ENCODE results near the gene NAALADL1. TPM values are rescaled to one million over a fixed set of nuclear protein-coding genes. Genes with fewer than 3 reads are reported as not detected.

Gene NAALADL1
- total and polyA plus RNA-seq, 7 donors, result 0.98 to 4.8 (median 1.6) TPM

- Histone ChIP-seq H3K36me3 (ENCODE audit: insufficient read depth in 1 of 2, low read depth in 1 of 2) (peaks cover 0 to 6% of the 10 kb centered on the region in 2 donors), H3K4me1 (peaks cover 22% of the 10 kb centered on the region), H3K4me3 (no peak overlapping the region), H3K9me3 (no peaks in the 10 kb centered on the region), H3K27ac (no peak overlapping the region), H3K27me3 (ENCODE audit: insufficient read depth in 3 of 3, low read length in 2 of 3) (no peaks in the 10 kb centered on the region)
- TF ChIP-seq, protein P1, sequence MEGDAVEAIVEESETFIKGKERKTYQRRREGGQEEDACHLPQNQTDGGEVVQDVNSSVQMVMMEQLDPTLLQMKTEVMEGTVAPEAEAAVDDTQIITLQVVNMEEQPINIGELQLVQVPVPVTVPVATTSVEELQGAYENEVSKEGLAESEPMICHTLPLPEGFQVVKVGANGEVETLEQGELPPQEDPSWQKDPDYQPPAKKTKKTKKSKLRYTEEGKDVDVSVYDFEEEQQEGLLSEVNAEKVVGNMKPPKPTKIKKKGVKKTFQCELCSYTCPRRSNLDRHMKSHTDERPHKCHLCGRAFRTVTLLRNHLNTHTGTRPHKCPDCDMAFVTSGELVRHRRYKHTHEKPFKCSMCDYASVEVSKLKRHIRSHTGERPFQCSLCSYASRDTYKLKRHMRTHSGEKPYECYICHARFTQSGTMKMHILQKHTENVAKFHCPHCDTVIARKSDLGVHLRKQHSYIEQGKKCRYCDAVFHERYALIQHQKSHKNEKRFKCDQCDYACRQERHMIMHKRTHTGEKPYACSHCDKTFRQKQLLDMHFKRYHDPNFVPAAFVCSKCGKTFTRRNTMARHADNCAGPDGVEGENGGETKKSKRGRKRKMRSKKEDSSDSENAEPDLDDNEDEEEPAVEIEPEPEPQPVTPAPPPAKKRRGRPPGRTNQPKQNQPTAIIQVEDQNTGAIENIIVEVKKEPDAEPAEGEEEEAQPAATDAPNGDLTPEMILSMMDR (IDR thresholded peaks at IDR 0.05), result no peak
- ATAC-seq (no peak), DNase-seq (no peak)
- intact Hi-C loops (cut with DNase I), result loop anchor here in 1 of 2 donors (5.0 kb wide), 1 partner anchor 81 kb away; the partner anchor contains the start of gene ATG2A
- 81 to 83% (median 82%) methylated on average over 1 of the region's 1 CpG for WGBS, 3 donors
Observed at GRCh38 chr11:64998141-64998540, 60.2 kb downstream of the NAALADL1 start.

GRCh38 chr11:64996710-64997380 is 61.5 kb downstream of the NAALADL1 start, which contains the start of gene BATF2:
Gene BATF2 (minus strand): TSS chr11:64996971. CDS start chr11:64996914, 57 bp downstream.
- Histone ChIP-seq H3K27ac (peak within 1 kb of the TSS; percentile 80), H3K4me1 (peaks cover 22% of the 10 kb centered on the region), H3K27me3 (ENCODE audit: insufficient read depth in 3 of 3, low read length in 2 of 3) (no peaks in the 10 kb centered on the region), H3K36me3 (ENCODE audit: insufficient read depth in 1 of 2, low read depth in 1 of 2) (peaks cover 0 to 12% of the 10 kb centered on the region in 2 donors), H3K4me3 (peak within 1 kb of the TSS; percentile 74), H3K9me3 (no peaks in the 10 kb centered on the region)
- DNase-seq, result peak; percentile 75 to 86
- TF ChIP-seq, protein P1 (IDR thresholded peaks at IDR 0.05), result peak; percentile 42
- intact Hi-C loops (cut with DNase I), result loop anchor here in 1 of 2 donors (5.0 kb wide), 1 partner anchor 80 kb away; the partner anchor contains the start of gene ATG2A
- WGBS, 3 donors, result 8 to 16% (median 9%) methylated on average over 9 of the region's 9 CpGs
- peak; percentile 95 to 99 (median 98) for ATAC-seq

GRCh38 chr11:64996327-64996709 is 62.0 kb downstream of the NAALADL1 start:
- Histone ChIP-seq H3K9me3 (no peaks in the 10 kb centered on the region), H3K4me1 (peaks cover 22% of the 10 kb centered on the region), H3K27me3 (ENCODE audit: insufficient read depth in 3 of 3, low read length in 2 of 3) (no peaks in the 10 kb centered on the region), H3K36me3 (ENCODE audit: insufficient read depth in 1 of 2, low read depth in 1 of 2) (peaks cover 0 to 13% of the 10 kb centered on the region in 2 donors), H3K27ac (peak overlapping the region; percentile 80), H3K4me3 (peak overlapping the region; percentile 74)
- DNase-seq, result no peak
- intact Hi-C loops (cut with DNase I), result loop anchor here in 1 of 2 donors (5.0 kb wide), 1 partner anchor 79 kb away; the partner anchor contains the start of gene ATG2A
- peak in 1 of 4 donors; percentile 30 for ATAC-seq
- TF ChIP-seq, protein P1 (IDR thresholded peaks at IDR 0.05), result no peak
- WGBS, 3 donors, result 24 to 35% (median 25%) methylated on average over 11 of the region's 11 CpGs

Other genes starting within 250 kb of the NAALADL1 start
- gene MEN1, start 248.0 kb downstream of the NAALADL1 start, total RNA-seq, result 10 to 100 TPM in 2 of 4 donors, 1 to 10 TPM in 2; 7.2 to 13.5 (median 10.3) TPM
- 10 to 100 TPM in 2 of 3 donors, 1 to 10 TPM in 1; 8.7 to 21.2 (median 12.9) TPM for gene MEN1, start 248.0 kb downstream of the NAALADL1 start, polyA plus RNA-seq
- 1 to 10 TPM in 1 of 4 donors, under 1 TPM in 2, not detected in 1; 0.05 to 2.2 (median 0.08) TPM for gene CDC42BPG, start 213.9 kb downstream of the NAALADL1 start, total RNA-seq
- under 1 TPM; 0.04 to 0.06 (median 0.05) TPM for gene CDC42BPG, start 213.9 kb downstream of the NAALADL1 start, polyA plus RNA-seq
- gene EHD1, start 179.9 kb downstream of the NAALADL1 start, total RNA-seq, result 10 to 100 TPM; 34.7 to 71.0 (median 61.1) TPM
- 100 to 1,000 TPM in 1 of 3 donors, 10 to 100 TPM in 2; 23.5 to 174 (median 30.9) TPM for gene EHD1, start 179.9 kb downstream of the NAALADL1 start, polyA plus RNA-seq
- 10 to 100 TPM; 19.5 to 21.6 (median 20.6) TPM for gene ATG2A, start 141.3 kb downstream of the NAALADL1 start, total RNA-seq
- 10 to 100 TPM; 11.0 to 17.9 (median 15.4) TPM for gene ATG2A, start 141.3 kb downstream of the NAALADL1 start, polyA plus RNA-seq
- gene PPP2R5B, start 133.9 kb downstream of the NAALADL1 start, total RNA-seq, result 10 to 100 TPM; 13.2 to 21.9 (median 18.1) TPM
- 10 to 100 TPM; 14.9 to 36.1 (median 16.8) TPM for gene PPP2R5B, start 133.9 kb downstream of the NAALADL1 start, polyA plus RNA-seq
- not detected for gene GPHA2, start 122.7 kb downstream of the NAALADL1 start, total RNA-seq
- gene GPHA2, start 122.7 kb downstream of the NAALADL1 start, polyA plus RNA-seq, result not detected
- gene MAJIN, start 86.4 kb downstream of the NAALADL1 start, total RNA-seq, result not detected
- gene MAJIN, start 86.4 kb downstream of the NAALADL1 start, polyA plus RNA-seq, result not detected
- gene BATF2, start 61.6 kb downstream of the NAALADL1 start, total RNA-seq, result 1 to 10 TPM; 1.7 to 2.5 (median 2.4) TPM
- gene BATF2, start 61.6 kb downstream of the NAALADL1 start, polyA plus RNA-seq, result 1 to 10 TPM; 2.3 to 8.4 (median 3.4) TPM
- 100 to 1,000 TPM; 109 to 171 (median 145) TPM for gene ARL2, start 44.4 kb downstream of the NAALADL1 start, total RNA-seq
- 100 to 1,000 TPM; 119 to 168 (median 154) TPM for gene ARL2, start 44.4 kb downstream of the NAALADL1 start, polyA plus RNA-seq
- 10 to 100 TPM; 15.6 to 21.7 (median 18.7) TPM for gene SNX15, start 31.1 kb downstream of the NAALADL1 start, total RNA-seq
- gene SNX15, start 31.1 kb downstream of the NAALADL1 start, polyA plus RNA-seq, result 10 to 100 TPM; 26.7 to 66.5 (median 30.3) TPM
- gene SAC3D1, start 17.3 kb downstream of the NAALADL1 start, total RNA-seq, result 10 to 100 TPM in 1 of 4 donors, 1 to 10 TPM in 3; 8.4 to 12.3 (median 9.1) TPM
- 10 to 100 TPM; 10.8 to 19.2 (median 12.9) TPM for gene SAC3D1, start 17.3 kb downstream of the NAALADL1 start, polyA plus RNA-seq
- 1 to 10 TPM in 1 of 4 donors, under 1 TPM in 3; 0.50 to 1.1 (median 0.87) TPM for gene CDCA5, start 25.5 kb upstream of the NAALADL1 start, total RNA-seq
- gene CDCA5, start 25.5 kb upstream of the NAALADL1 start, polyA plus RNA-seq, result 1 to 10 TPM in 2 of 3 donors, under 1 TPM in 1; 0.28 to 1.6 (median 1.3) TPM
- gene ZFPL1, start 25.7 kb upstream of the NAALADL1 start, total RNA-seq, result 10 to 100 TPM; 22.1 to 29.3 (median 26.2) TPM
- gene ZFPL1, start 25.7 kb upstream of the NAALADL1 start, polyA plus RNA-seq, result 10 to 100 TPM; 43.0 to 55.9 (median 46.8) TPM
- 100 to 1,000 TPM in 1 of 4 donors, 10 to 100 TPM in 3; 82.2 to 105 (median 91.3) TPM for gene VPS51, start 37.7 kb upstream of the NAALADL1 start, total RNA-seq
- 100 to 1,000 TPM in 1 of 3 donors, 10 to 100 TPM in 2; 60.3 to 110 (median 85.8) TPM for gene VPS51, start 37.7 kb upstream of the NAALADL1 start, polyA plus RNA-seq
- gene TM7SF2, start 53.3 kb upstream of the NAALADL1 start, total RNA-seq, result 10 to 100 TPM in 2 of 4 donors, 1 to 10 TPM in 2; 5.1 to 13.5 (median 9.5) TPM
- gene TM7SF2, start 53.3 kb upstream of the NAALADL1 start, polyA plus RNA-seq, result 1 to 10 TPM; 3.2 to 7.8 (median 5.3) TPM
- gene ZNHIT2, start 59.1 kb upstream of the NAALADL1 start, total RNA-seq, result 10 to 100 TPM in 2 of 4 donors, 1 to 10 TPM in 2; 8.6 to 16.1 (median 10.2) TPM
- gene ZNHIT2, start 59.1 kb upstream of the NAALADL1 start, polyA plus RNA-seq, result 10 to 100 TPM; 21.7 to 25.7 (median 24.9) TPM
- 100 to 1,000 TPM; 465 to 641 (median 573) TPM for gene FAU, start 63.6 kb upstream of the NAALADL1 start, total RNA-seq
- 100 to 1,000 TPM; 639 to 798 (median 733) TPM for gene FAU, start 63.6 kb upstream of the NAALADL1 start, polyA plus RNA-seq
- gene MRPL49, start 63.8 kb upstream of the NAALADL1 start, total RNA-seq, result 10 to 100 TPM; 31.4 to 36.7 (median 32.4) TPM
- gene MRPL49, start 63.8 kb upstream of the NAALADL1 start, polyA plus RNA-seq, result 10 to 100 TPM; 29.0 to 54.1 (median 45.8) TPM
- 10 to 100 TPM; 26.5 to 56.1 (median 31.7) TPM for gene SYVN1, start 76.0 kb upstream of the NAALADL1 start, total RNA-seq
- gene SYVN1, start 76.0 kb upstream of the NAALADL1 start, polyA plus RNA-seq, result 10 to 100 TPM; 20.2 to 33.5 (median 20.5) TPM
- not detected for gene SPDYC, start 111.7 kb upstream of the NAALADL1 start, total RNA-seq
- gene SPDYC, start 111.7 kb upstream of the NAALADL1 start, polyA plus RNA-seq, result not detected
- gene CAPN1, start 123.4 kb upstream of the NAALADL1 start, total RNA-seq, result 100 to 1,000 TPM in 1 of 4 donors, 10 to 100 TPM in 3; 72.4 to 105 (median 81.5) TPM
- 10 to 100 TPM; 65.7 to 97.4 (median 86.5) TPM for gene CAPN1, start 123.4 kb upstream of the NAALADL1 start, polyA plus RNA-seq
- 1 to 10 TPM; 1.7 to 3.4 (median 3.0) TPM for gene POLA2, start 203.4 kb upstream of the NAALADL1 start, total RNA-seq
- 1 to 10 TPM; 2.1 to 5.8 (median 4.3) TPM for gene POLA2, start 203.4 kb upstream of the NAALADL1 start, polyA plus RNA-seq